ENCODE measurements around the gene OGG1.

DNA sequence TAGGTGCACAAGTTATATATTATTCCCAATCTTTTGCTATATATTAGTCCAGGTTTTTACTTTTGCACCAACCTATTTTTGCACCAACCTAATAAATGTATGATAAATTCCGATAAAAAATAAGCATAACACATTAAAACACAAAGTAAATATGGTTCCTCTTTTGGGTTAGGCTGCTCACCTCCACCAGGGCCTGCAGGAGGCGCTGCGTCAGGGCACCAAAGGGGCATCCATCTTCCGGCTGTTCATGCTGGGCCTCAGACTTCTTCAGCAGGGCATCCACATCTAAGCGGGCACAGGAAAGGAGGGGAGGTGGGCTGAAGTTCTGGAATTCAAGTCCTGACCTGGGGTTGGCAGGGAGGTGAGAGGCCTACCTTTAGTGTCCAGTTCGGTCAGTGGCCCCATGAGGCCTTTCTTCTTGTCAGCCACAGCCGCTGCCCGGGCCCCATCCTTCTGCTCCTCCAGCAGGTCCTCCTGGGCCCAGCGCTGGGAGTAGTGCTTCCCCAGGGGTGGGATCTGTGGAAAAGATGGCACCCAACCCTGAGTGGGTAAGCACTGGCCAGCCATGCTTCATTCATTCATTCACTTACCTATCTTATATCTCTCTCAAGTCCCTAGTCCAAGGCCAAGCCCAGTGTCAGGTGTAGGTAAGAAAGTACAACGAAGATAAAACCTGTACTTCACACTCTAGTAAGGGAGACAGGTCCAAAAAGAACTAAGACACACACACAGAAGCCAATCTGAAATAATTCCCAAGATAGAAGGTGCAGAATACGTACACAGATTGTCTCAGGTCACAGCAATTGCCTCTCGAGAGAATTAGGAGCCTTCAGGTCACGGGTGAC is 37.3 kb downstream of the OGG1 start:
- no peak for TF ChIP-seq BMI1 (IDR thresholded peaks at IDR 0.05; ENCODE audit: borderline replicate concordance)
- TF ChIP-seq, protein P1, sequence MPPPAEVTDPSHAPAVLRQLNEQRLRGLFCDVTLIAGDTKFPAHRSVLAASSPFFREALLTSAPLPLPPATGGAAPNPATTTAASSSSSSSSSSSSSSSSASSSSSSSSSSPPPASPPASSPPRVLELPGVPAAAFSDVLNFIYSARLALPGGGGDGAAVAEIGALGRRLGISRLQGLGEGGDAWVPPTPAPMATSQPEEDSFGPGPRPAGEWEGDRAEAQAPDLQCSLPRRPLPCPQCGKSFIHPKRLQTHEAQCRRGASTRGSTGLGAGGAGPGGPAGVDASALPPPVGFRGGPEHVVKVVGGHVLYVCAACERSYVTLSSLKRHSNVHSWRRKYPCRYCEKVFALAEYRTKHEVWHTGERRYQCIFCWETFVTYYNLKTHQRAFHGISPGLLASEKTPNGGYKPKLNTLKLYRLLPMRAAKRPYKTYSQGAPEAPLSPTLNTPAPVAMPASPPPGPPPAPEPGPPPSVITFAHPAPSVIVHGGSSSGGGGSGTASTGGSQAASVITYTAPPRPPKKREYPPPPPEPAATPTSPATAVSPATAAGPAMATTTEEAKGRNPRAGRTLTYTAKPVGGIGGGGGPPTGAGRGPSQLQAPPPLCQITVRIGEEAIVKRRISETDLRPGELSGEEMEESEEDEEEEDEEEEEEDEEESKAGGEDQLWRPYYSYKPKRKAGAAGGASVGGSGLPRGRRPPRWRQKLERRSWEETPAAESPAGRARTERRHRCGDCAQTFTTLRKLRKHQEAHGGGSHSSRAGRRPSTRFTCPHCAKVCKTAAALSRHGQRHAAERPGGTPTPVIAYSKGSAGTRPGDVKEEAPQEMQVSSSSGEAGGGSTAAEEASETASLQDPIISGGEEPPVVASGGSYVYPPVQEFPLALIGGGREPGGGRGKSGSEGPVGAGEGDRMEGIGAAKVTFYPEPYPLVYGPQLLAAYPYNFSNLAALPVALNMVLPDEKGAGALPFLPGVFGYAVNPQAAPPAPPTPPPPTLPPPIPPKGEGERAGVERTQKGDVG (CRISPR knock-in tag; IDR thresholded peaks at IDR 0.05) = no peak
- TF ChIP-seq ZNF384 (IDR thresholded peaks at IDR 0.05; ENCODE audit: borderline replicate concordance, low read depth, low read length) = no peak
- no peak for TF ChIP-seq KDM1A (IDR thresholded peaks at IDR 0.05; ENCODE audit: borderline replicate concordance)
- no peak for TF ChIP-seq RELA (IDR thresholded peaks at IDR 0.05; ENCODE audit: borderline replicate concordance, partially characterized antibody)
- TF ChIP-seq, protein P2, sequence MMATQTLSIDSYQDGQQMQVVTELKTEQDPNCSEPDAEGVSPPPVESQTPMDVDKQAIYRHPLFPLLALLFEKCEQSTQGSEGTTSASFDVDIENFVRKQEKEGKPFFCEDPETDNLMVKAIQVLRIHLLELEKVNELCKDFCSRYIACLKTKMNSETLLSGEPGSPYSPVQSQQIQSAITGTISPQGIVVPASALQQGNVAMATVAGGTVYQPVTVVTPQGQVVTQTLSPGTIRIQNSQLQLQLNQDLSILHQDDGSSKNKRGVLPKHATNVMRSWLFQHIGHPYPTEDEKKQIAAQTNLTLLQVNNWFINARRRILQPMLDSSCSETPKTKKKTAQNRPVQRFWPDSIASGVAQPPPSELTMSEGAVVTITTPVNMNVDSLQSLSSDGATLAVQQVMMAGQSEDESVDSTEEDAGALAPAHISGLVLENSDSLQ (IDR thresholded peaks at IDR 0.05) = no peak
- TF ChIP-seq, protein P3, sequence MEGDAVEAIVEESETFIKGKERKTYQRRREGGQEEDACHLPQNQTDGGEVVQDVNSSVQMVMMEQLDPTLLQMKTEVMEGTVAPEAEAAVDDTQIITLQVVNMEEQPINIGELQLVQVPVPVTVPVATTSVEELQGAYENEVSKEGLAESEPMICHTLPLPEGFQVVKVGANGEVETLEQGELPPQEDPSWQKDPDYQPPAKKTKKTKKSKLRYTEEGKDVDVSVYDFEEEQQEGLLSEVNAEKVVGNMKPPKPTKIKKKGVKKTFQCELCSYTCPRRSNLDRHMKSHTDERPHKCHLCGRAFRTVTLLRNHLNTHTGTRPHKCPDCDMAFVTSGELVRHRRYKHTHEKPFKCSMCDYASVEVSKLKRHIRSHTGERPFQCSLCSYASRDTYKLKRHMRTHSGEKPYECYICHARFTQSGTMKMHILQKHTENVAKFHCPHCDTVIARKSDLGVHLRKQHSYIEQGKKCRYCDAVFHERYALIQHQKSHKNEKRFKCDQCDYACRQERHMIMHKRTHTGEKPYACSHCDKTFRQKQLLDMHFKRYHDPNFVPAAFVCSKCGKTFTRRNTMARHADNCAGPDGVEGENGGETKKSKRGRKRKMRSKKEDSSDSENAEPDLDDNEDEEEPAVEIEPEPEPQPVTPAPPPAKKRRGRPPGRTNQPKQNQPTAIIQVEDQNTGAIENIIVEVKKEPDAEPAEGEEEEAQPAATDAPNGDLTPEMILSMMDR (IDR thresholded peaks at IDR 0.05 in 2 of 3, conservative IDR thresholded peaks at IDR 0.05 in 1 of 3; ENCODE audit: control insufficient read depth in 2 of 3, extremely low read depth in 1 of 3, insufficient read depth in 1 of 3, low read depth in 3 of 3, low read length in 3 of 3) = peak; percentile 9 to 65 (median 58)

Data from GM12878 (cell line).